Activated CD4-positive, alpha-beta T cell treated with anti-CD3 and anti-CD28 coated beads, Interleukin-2, Interleukin-6, amounts not matched to agents 100 ng/mL and 50 ng/mL, durations not matched to agents 16 hours and 8 hours (primary cell): ENCODE data around the gene ROR1.

Experiments
- DNase-seq: peaks from one replicate; pipeline ENCODE4 v3.0.0-alpha.2; 2020

The ROR1 gene

GRCh38 chr1:63943393-63943792 is 169.6 kb downstream of the ROR1 start:
- no peak for DNase-seq

- no peak for DNase-seq
These were observed 172.1 kb downstream of the ROR1 start for GRCh38 chr1:63945943-63946342.

GRCh38 chr1:63946866-63947491 is 173.2 kb downstream of the ROR1 start:
- DNase-seq: no peak

- no peak for DNase-seq
These were observed 174.1 kb downstream of the ROR1 start for GRCh38 chr1:63947904-63948303.

GRCh38 chr1:63950023-63950422 is 176.2 kb downstream of the ROR1 start:
- DNase-seq: no peak

GRCh38 chr1:63951059-63951946 is 177.5 kb downstream of the ROR1 start:
- no peak for DNase-seq

GRCh38 chr1:63954187-63954586 is 180.4 kb downstream of the ROR1 start:
- no peak for DNase-seq

GRCh38 chr1:63955370-63956145 is 181.7 kb downstream of the ROR1 start:
- DNase-seq: no peak

- no peak for DNase-seq
These were observed 184.7 kb downstream of the ROR1 start for GRCh38 chr1:63958556-63958955.

- no peak for DNase-seq
These were observed 186.5 kb downstream of the ROR1 start for GRCh38 chr1:63960326-63960725.

- DNase-seq: no peak
These were observed 192.2 kb downstream of the ROR1 start for GRCh38 chr1:63966016-63966415.

- no peak for DNase-seq
These were observed 194.1 kb downstream of the ROR1 start for GRCh38 chr1:63967901-63968300.

- DNase-seq: no peak
These were observed 195.0 kb downstream of the ROR1 start for GRCh38 chr1:63968663-63969440.

- no peak for DNase-seq
These were observed 195.7 kb downstream of the ROR1 start for GRCh38 chr1:63969441-63969901.

GRCh38 chr1:63971557-63971956 is 197.7 kb downstream of the ROR1 start:
- DNase-seq: no peak

- no peak for DNase-seq
These were observed 199.2 kb downstream of the ROR1 start for GRCh38 chr1:63973005-63973419.

GRCh38 chr1:63974966-63975365 is 201.1 kb downstream of the ROR1 start:
- DNase-seq: no peak

- no peak for DNase-seq
These were observed 201.7 kb downstream of the ROR1 start for GRCh38 chr1:63975481-63975880.

GRCh38 chr1:63976006-63976405 is 202.2 kb downstream of the ROR1 start:
- DNase-seq: no peak

GRCh38 chr1:63977466-63977865 is 203.6 kb downstream of the ROR1 start:
- DNase-seq: no peak

GRCh38 chr1:63980740-63981407 is 207.1 kb downstream of the ROR1 start:
- no peak for DNase-seq

- DNase-seq: no peak
These were observed 207.6 kb downstream of the ROR1 start for GRCh38 chr1:63981408-63981773.
